ENCODE data around the gene WBP4.

Gene WBP4

DNA sequence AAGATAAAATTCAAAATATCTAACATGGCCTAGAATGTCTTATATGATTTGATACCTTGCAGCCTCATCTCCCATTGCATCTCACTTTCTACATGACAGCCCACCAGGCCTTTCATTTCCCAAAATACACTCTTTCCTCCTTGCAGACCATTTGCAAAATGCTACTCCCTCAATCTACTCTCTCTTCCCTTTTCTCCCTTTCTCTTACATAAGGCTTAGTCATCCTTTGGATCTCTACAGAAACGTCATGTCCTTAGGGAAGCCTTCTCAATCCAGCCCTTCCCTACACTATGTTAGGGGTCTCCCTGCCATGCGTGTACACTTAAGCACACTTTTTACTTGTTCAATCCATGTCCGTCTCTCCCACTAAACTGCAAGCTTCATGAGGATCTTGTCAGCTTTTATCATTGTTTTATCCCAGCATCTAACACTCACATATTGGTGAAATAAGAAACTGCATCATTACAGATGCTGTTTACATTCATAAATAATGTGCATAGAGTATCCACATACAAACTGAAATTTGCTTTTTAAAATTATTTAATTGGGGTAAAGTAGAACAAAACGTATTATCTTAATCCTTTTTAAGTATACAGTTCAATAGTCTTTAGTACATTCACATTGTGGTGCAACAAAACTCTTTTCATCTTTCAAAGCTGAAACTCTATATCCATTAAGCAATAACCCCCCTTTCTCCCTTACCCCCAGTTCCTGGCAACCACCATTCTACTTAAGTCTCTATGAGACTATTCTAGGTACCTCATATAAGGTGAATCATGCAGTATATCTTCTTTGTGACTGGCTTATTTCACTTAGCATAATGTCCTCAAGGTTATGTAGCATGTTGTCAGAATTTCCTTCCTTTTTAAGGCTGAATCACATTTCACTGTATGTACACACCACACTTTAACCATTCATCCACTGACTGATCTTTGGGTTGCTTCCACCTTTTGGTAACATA, 11.5 kb upstream of the WBP4 start:
- no peak for DNase-seq (ENCODE audit: low read depth in 3 of 3)

DNA sequence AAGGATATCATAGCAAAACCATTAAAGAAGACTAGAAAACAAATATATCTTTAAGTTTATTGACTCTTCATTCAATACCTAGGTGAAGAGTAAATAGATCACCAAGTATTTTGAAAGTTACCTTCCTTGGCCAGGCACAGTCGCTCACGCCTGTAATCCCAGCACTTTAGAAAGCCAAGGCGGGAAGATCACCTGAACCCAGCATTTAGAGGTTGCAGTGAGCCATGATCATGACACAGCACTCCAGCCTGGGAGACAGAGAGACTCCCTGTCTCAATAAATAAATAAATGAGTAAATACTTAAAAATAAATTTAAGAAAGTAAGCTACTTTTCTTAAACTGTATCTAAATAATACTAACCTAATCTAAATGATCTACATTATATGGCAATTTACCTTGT, 8.9 kb upstream of the WBP4 start:
- no peak for DNase-seq (ENCODE audit: low read depth in 3 of 3)

- no peak for DNase-seq (ENCODE audit: low read depth in 3 of 3)
Observed at GRCh38 chr13:41053384-41053826, 7.9 kb upstream of the WBP4 start.

- peak in 1 of 3 experiments; percentile 9 for DNase-seq (ENCODE audit: low read depth in 3 of 3)
Observed at GRCh38 chr13:41054212-41054877, 7.0 kb upstream of the WBP4 start.

GRCh38 chr13:41054919-41055619, 6.2 kb upstream of the WBP4 start:
- DNase-seq (ENCODE audit: low read depth in 3 of 3): no peak

DNA sequence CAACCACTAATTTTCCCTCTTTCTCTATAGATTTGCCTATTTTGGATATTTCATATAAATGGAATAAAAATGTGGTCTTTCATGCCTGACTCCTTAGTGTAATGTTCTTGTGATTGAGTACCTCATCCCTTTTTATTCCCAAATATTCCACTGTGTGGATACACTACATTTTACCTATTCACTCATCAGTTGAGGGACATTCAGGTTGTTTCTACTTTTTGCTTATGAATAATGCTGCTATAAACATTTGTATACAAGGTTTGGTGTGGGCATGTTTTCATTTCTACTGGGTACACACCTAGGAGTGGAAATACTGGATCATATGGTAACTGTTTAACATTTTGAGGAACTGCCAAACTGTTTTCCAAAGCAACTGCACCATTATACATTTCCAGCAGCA, 5.1 kb upstream of the WBP4 start:
- DNase-seq (ENCODE audit: low read depth in 3 of 3): no peak

DNA sequence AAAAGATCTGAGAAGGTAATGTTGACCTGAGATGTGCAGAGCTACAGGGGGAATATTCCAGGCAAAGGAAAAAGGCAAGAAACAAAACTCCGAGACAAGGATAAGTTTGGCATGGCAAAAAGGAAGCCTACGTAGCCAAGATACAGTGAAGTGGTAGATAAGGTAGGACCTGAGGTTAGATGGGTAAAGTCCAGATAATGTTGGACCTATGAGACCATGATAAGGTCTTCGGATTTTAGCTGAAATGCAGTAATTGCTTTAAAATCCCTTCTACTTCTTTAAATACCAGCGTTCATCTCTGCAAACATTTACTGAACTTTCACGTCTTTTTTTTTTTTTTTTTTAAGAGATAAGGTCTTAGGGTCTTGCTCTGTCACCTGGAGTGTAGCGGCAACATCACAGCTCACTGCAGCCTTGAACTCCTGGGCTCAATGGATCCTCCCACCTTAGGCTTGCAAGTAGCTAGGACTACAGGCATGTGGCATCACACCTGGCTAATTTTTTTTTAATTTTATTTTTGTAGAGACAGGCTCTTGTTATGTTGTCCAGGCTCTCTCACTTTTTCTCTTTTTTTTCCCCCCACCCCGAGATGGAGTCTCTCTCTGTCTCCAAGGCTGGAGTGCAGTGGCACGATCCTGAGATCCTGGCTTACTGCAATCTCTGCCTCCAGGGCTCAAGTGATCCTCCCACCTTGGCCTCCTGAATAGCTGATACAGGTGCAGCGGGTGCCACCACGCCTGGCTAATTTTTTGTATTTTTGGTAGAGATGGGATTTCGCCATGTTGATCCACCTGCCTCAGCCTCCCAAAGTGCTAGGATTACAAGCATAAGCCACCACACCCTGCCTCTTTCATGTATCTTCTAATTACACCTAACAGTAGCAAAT, 4.2 kb upstream of the WBP4 start:
- no peak for DNase-seq (ENCODE audit: low read depth in 3 of 3)

- no peak for DNase-seq (ENCODE audit: low read depth in 3 of 3)
Observed at GRCh38 chr13:41058295-41059070, 2.8 kb upstream of the WBP4 start.

GRCh38 chr13:41059456-41060081, 1.7 kb upstream of the WBP4 start:
- DNase-seq (ENCODE audit: low read depth in 3 of 3): no peak

DNA sequence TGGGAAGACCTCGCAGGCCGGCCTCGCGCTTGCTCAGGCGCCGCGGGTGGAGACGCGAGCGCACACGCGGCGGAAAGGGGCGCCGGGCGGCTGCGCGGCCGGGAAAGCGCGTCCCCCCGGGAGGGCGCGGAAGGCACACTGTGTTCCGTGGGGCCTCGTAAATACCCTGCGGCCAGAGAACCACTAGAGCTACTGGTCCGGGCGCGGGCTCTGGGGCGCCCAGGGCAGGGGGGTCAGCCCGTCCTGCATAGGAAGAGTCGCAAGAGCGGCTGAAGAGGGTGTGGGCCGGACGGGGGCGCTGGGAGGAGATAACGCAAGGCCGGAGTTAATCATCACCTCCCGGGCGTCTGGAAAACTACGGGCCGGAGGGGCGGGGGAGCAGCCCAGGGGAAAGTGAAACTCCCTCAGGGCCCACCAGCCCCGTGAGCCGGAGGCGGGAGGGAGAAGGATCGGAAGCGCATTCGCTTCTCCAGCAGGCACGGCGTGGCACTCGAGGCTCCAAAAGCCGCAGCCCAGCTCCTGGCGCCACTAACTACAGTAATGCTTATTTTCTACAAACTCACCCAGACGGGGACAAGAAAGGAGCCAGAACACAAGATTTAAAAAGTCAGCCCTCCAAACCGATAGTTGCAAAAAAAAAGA, 1.1 kb upstream of the WBP4 start:
- peak; percentile 64 to 70 (median 68) for DNase-seq (ENCODE audit: low read depth in 3 of 3)

- DNase-seq (ENCODE audit: low read depth in 3 of 3): peak; percentile 85 to 88 (median 88)
Observed at GRCh38 chr13:41060724-41061074, 610 bp upstream of the WBP4 start.

DNA sequence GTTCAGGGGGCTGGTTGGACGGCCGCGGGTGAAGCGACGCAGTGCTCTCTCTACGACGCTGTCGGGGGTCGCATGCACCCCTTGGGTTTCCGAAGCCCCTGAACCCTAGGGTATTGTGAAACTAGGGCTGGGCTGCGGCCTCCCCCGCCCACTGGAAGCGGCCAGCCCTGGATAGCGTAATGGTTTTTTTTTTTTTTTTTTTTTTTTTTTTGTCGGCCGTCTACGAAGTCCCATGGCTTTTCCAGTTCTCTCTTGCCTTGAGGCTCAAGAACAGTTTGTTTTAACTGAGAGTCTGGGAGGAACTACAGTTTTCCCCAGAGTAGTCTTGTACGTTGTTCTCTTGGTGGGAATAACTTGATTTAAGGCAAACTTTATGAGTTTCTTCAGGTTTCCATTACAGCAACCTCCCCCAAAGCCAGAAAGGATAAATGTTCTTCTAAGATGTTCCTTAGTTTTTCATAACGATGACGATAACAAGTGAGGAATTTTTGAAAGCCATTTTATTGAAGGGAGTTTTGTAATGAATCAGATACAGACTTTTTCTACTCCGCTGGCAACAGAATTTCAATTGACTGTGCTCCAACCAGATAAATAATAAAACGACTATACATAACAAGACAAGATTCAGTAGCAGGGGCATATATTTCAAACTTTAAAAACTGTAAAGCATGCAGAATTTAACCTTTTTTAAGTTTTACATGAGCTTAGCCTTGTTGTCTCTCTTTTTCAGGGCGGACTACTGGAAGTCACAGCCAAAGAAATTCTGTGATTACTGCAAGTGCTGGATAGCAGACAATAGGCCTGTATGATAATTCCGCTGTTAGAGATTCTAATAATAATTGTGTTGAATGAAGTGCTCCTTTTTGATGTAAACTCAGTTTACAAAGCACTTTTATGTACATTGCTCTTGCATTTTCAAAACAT, 867 bp downstream of the WBP4 start:
- no peak for DNase-seq (ENCODE audit: low read depth in 3 of 3)

DNA sequence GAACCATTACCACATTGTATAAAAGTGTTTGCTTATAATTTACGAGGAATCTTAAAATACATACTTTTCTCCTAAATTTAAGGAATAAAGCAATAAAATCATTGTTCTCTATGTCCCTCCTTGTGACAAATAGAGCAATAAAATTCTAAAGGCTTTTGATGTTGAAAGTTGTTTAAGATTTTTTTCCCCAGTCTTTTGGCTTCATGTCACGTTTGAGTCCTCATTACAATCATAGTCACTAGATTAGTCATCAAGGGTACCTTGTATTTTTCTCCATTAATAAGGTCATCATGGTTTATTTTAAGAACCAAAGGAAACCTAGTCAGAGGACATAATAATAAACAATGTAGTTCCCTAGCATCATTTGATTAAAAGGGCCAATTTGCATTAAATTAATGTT, 3.2 kb downstream of the WBP4 start:
- no peak for DNase-seq (ENCODE audit: low read depth in 3 of 3)

DNA sequence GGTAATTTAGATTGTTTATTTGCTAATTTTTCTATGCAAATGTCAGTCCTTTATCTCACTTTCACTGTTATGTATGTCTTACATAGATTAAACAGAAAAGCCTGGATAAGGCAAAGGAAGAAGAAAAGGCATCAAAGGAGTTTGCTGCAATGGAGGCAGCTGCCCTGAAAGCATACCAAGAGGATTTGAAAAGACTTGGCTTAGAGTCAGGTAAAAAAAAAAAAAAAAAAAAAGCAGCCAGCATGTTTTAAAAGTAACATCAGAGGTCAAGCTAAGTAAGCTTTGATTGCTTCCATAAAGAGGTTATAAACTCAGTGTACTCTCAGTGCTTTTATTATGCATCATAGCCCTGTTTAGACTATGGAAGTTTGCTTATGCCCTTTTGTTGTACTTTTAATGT, 3.8 kb downstream of the WBP4 start:
- DNase-seq (ENCODE audit: low read depth in 3 of 3): no peak

DNA sequence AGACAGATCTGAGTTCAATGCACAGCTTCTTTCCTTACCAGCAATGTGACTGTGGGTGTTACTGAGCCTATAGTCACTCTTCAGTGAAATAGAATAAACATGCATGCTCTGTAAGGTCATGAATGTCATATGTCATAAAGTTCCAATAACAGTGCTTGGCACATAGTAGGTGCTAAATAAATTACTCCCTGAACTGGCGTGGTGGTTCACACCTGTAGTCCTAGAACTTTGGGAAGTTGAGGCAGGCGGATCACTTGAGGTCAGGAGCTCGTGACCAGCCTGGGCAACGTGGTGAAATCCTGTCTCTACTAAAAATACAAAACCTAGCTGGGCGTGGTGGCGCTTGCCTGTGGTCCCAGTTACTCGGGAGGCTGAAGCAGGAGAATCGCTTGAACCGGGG, 13.2 kb downstream of the WBP4 start:
- DNase-seq (ENCODE audit: low read depth in 3 of 3): no peak

GRCh38 chr13:41075034-41075433, 13.7 kb downstream of the WBP4 start:
- DNase-seq (ENCODE audit: low read depth in 3 of 3): no peak

DNA sequence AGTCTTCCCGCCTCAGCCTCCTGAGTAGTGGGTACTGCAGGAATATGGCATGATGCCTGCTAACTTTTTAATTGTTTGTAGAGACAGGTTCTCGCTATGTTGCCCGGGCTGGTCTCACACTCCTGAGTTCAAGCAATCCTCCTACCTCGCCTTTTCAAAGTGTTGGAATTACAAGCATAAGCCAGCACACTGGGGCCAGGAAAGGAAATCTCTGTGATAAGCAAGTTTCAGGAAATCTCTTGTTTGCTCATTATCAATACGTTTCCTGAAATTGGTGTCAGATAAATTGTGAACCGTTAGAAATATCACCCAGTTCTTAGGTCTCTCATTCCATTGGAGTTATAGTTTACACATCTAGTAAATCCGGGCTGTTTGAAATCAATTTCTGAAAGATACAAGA, 14.2 kb downstream of the WBP4 start:
- no peak for DNase-seq (ENCODE audit: low read depth in 3 of 3)

- no peak for DNase-seq (ENCODE audit: low read depth in 3 of 3)
Observed at GRCh38 chr13:41077475-41077874, 16.2 kb downstream of the WBP4 start.

DNA sequence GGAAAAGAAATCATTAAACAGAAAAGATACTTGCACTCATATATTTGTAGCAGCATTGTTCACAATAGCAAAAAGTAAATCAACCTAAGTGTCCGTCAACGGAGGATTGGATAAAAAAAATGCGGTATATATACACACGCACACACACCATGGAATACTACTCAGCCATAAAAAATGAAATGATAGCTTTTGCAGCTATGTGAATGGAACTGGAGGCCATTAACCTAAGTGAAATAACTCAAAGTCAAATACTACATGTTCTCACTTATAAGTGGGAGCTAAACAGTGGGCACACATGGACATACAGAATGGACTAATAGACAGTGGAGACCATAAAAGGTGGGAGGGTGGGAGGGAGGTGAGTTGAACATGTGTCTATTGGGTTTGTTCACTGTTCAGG, 18.4 kb downstream of the WBP4 start:
- no peak for DNase-seq (ENCODE audit: low read depth in 3 of 3)
